Tibial nerve (tissue), 4 donors: Measurements from ENCODE around the gene CAMSAP1. TPM values are rescaled to one million over a fixed set of nuclear protein-coding genes. Genes with fewer than 3 reads are reported as not detected.

Experiments used
- DNase-seq, 2 donors: peaks; one replicate each; pipeline ENCODE4 v3.0.0-alpha.2; 2019; ENCODE audit warnings: low spot score in 2 of 2
- H3K27ac ChIP-seq, 4 donors: fragments of 200-600 bp; sonication (generic) in 3 of 4; one replicate each; pipeline ENCODE4 v1.5.1; 2017 to 2019; ENCODE audit warnings: mild to moderate bottlenecking in 1 of 4
- H3K27me3 ChIP-seq, 2 donors: fragments of 200-600 bp; sonication (generic) in 1 of 2; one replicate each; pipeline versions ENCODE4 v1.5.1 to v1.6.0; 2017 to 2019
- H3K36me3 ChIP-seq, 3 donors: fragments of 200-600 bp; sonication (generic); one replicate each; pipeline ENCODE4 v1.5.1; 2018 to 2019
- H3K4me1 ChIP-seq, 4 donors: fragments of 200-600 bp; sonication (generic) in 3 of 4; one replicate each; pipeline ENCODE4 v1.5.1; 2017 to 2019
- H3K4me3 ChIP-seq, 4 donors: fragments of 200-600 bp; sonication (generic) in 3 of 4; one replicate each; pipeline ENCODE4 v1.5.1; 2017 to 2019; ENCODE audit warnings: mild to moderate bottlenecking in 1 of 4, moderate library complexity in 1 of 4
- H3K9me3 ChIP-seq, 4 donors: fragments of 200-600 bp; sonication (generic) in 3 of 4; one replicate each; pipeline ENCODE4 v1.5.1; 2017 to 2019
- CTCF ChIP-seq, 5 experiments: fragments of 200-600 bp in 3 of 5; fragments of 450-650 bp in 2 of 5; sonication (generic) in 3 of 5; IDR thresholded peaks; one replicate each; pipeline ENCODE4 v1.5.1; 2016 to 2019; ENCODE audit warnings: antibody characterized with exemption in 5 of 5, mild to moderate bottlenecking in 3 of 5, moderate library complexity in 2 of 5
- EP300 ChIP-seq, 2 donors: sonication (generic); formaldehyde crosslinking; IDR thresholded peaks; one replicate each; pipeline ENCODE4 v1.6.1; 2017; ENCODE audit warnings: antibody characterized with exemption in 2 of 2, mild to moderate bottlenecking in 1 of 2
- POLR2A ChIP-seq, 2 donors: fragments of 450-650 bp; IDR thresholded peaks; one replicate each; pipeline ENCODE4 v1.6.1; 2017; ENCODE audit warnings: antibody characterized with exemption in 2 of 2, mild to moderate bottlenecking in 2 of 2, moderate library complexity in 2 of 2
- WGBS, 2 donors: methylation state at CpG; one replicate each; pipeline ENCODE4 v1.1.5; 2018; 5-methylcytosine and 5-hydroxymethylcytosine counted together
- total RNA-seq, 4 donors: library from RNA; depleted of rRNA; stranded (reverse); fragments of >200 nt; gene quantifications; one replicate each; pipeline ENCODE4 v1.1.0, GENCODE V29; 2016

Gene CAMSAP1
- total RNA-seq, 4 donors from 2014 or later, result 27.6 to 40.8 (median 35.7) TPM

- TF ChIP-seq POLR2A (IDR thresholded peaks at IDR 0.05) (no peak), CTCF (IDR thresholded peaks at IDR 0.05) (no peak), EP300 (IDR thresholded peaks at IDR 0.05) (no peak)
- no peak for DNase-seq
- Histone ChIP-seq H3K36me3 (no peaks in the 10 kb centered on the region), H3K27me3 (no peaks in the 10 kb centered on the region), H3K4me3 (no peak overlapping the region), H3K9me3 (peaks cover 0 to 29% (median 0%) of the 10 kb centered on the region in 4 donors), H3K4me1 (no peaks in the 10 kb centered on the region), H3K27ac (no peak overlapping the region)
- 75 to 81% methylated on average over 12 of the region's 12 CpGs for WGBS, 2 donors
Measured at GRCh38 chr9:135760465-135760864, 146.9 kb downstream of the CAMSAP1 start.

- H3K36me3 ChIP-seq, result no peaks in the 10 kb centered on the region
- H3K9me3 ChIP-seq, result peaks cover 0 to 29% (median 0%) of the 10 kb centered on the region in 4 donors
- WGBS, 2 donors, result 87 to 92% methylated on average over 12 to 17 of the region's 24 CpGs
- TF ChIP-seq POLR2A (IDR thresholded peaks at IDR 0.05) (no peak), CTCF (IDR thresholded peaks at IDR 0.05) (no peak), EP300 (IDR thresholded peaks at IDR 0.05) (no peak)
- H3K27ac ChIP-seq, result no peak overlapping the region
- no peaks in the 10 kb centered on the region for H3K4me1 ChIP-seq
- H3K4me3 ChIP-seq, result no peak overlapping the region
- no peaks in the 10 kb centered on the region for H3K27me3 ChIP-seq
- DNase-seq, result no peak
Measured at GRCh38 chr9:135759676-135760300, 147.6 kb downstream of the CAMSAP1 start.

GRCh38 chr9:135758870-135759269 lies 148.5 kb downstream of the CAMSAP1 start:
- DNase-seq, result no peak
- peaks cover 0 to 22% (median 0%) of the 10 kb centered on the region in 4 donors for H3K9me3 ChIP-seq
- TF ChIP-seq EP300 (IDR thresholded peaks at IDR 0.05), result no peak
- no peak for TF ChIP-seq POLR2A (IDR thresholded peaks at IDR 0.05)
- TF ChIP-seq CTCF (IDR thresholded peaks at IDR 0.05), result no peak

More at GRCh38 chr9:135758870-135759269, 148.5 kb downstream of the CAMSAP1 start:
- H3K4me1 ChIP-seq, result no peaks in the 10 kb centered on the region
- no peak overlapping the region for H3K4me3 ChIP-seq
- no peak overlapping the region for H3K27ac ChIP-seq
- no peaks in the 10 kb centered on the region for H3K36me3 ChIP-seq
- 85 to 97% methylated on average over 5 to 6 of the region's 10 CpGs for WGBS, 2 donors
- H3K27me3 ChIP-seq, result no peaks in the 10 kb centered on the region

Other genes with a start within 250 kb of the CAMSAP1 start
- gene LCN9, start 244.2 kb downstream of the CAMSAP1 start, total RNA-seq, result not detected
- not detected for gene SOHLH1, start 208.1 kb downstream of the CAMSAP1 start, total RNA-seq
- gene KCNT1, start 205.4 kb downstream of the CAMSAP1 start, total RNA-seq, result under 1 TPM in 2 of 4 donors, not detected in 2; under 0.01 to 0.39 TPM
- 10 to 100 TPM; 48.6 to 61.4 (median 55.9) TPM for gene UBAC1, start 53.8 kb upstream of the CAMSAP1 start, total RNA-seq
- gene NACC2, start 187.7 kb upstream of the CAMSAP1 start, total RNA-seq, result 10 to 100 TPM; 45.6 to 55.7 (median 49.8) TPM
- gene TMEM250, start 211.3 kb upstream of the CAMSAP1 start, total RNA-seq, result 10 to 100 TPM; 24.3 to 47.7 (median 26.6) TPM